ENCODE measurements around the gene SYNM. TPM values are rescaled to one million over a fixed set of nuclear protein-coding genes. Genes with fewer than 3 reads are reported as not detected.

The SYNM gene
- total RNA-seq, 1 experiment from 2014 or later, result 9.9 TPM

GRCh38 chr15:99140590-99140989 is 35.7 kb downstream of the SYNM start:
- no peaks in the 10 kb centered on the region for H3K27me3 ChIP-seq (ENCODE audit: low read length)
- CTCF ChIA-PET, result no interaction called here
- no TSS peak for BruUV-seq (replicated peaks)

GRCh38 chr15:99141943-99142342 is 37.1 kb downstream of the SYNM start:
- DNase-seq, result no peak
- CTCF ChIA-PET, result no interaction called here
- H3K4me2 ChIP-seq (ENCODE audit: low read length), result no peak overlapping the region
- no peaks in the 10 kb centered on the region for H3K4me1 ChIP-seq (ENCODE audit: insufficient read depth, low read length)
- no TSS peak for BruUV-seq (replicated peaks)
- H3K27ac ChIP-seq (ENCODE audit: low read length), result no peak overlapping the region
- H3K4me3 ChIP-seq (ENCODE audit: low read length), result no peak overlapping the region
- TF ChIP-seq EZH2phosphoT487 (IDR thresholded peaks at IDR 0.05; ENCODE audit: borderline replicate concordance, low read length) (no peak), EZH2 (IDR thresholded peaks at IDR 0.05; ENCODE audit: low read length, unreplicated experiment) (no peak), CTCF (conservative IDR thresholded peaks at IDR 0.05; ENCODE audit: low read depth, low read length) (no peak)
- POLR2A ChIA-PET (ENCODE audit: unreplicated experiment), result no interaction called here
- no peaks in the 10 kb centered on the region for H3K9me3 ChIP-seq (ENCODE audit: low read length)
- H3F3A ChIP-seq (ENCODE audit: low read length, unreplicated experiment), result no peaks in the 10 kb centered on the region
- H3K79me2 ChIP-seq (ENCODE audit: low read length), result no peaks in the 10 kb centered on the region
- intact Hi-C loops (cut with micrococcal nuclease), result no loop called here
- ATAC-seq, result no peak
- no peaks in the 10 kb centered on the region for H3K27me3 ChIP-seq (ENCODE audit: low read length)
- no peak overlapping the region for H2AFZ ChIP-seq (ENCODE audit: low read length)
- H3K9ac ChIP-seq (ENCODE audit: low read length), result no peak overlapping the region
- H3K36me3 ChIP-seq (ENCODE audit: low read depth, low read length), result no peaks in the 10 kb centered on the region; the same call in 1 of the 2 replicates
- no peaks in the 10 kb centered on the region for H4K20me1 ChIP-seq (ENCODE audit: low read length)
- no peaks in the 10 kb centered on the region for H3K9me2 ChIP-seq (replicated peaks; ENCODE audit: low read length)

More at GRCh38 chr15:99140590-99140989, 35.7 kb downstream of the SYNM start:
- H4K20me1 ChIP-seq (ENCODE audit: low read length), result no peaks in the 10 kb centered on the region
- intact Hi-C loops (cut with micrococcal nuclease), result no loop called here
- H3K9me2 ChIP-seq (replicated peaks; ENCODE audit: low read length), result no peaks in the 10 kb centered on the region
- no peaks in the 10 kb centered on the region for H3F3A ChIP-seq (ENCODE audit: low read length, unreplicated experiment)
- TF ChIP-seq EZH2 (IDR thresholded peaks at IDR 0.05; ENCODE audit: low read length, unreplicated experiment) (no peak), EZH2phosphoT487 (IDR thresholded peaks at IDR 0.05; ENCODE audit: borderline replicate concordance, low read length) (no peak), CTCF (conservative IDR thresholded peaks at IDR 0.05; ENCODE audit: low read depth, low read length) (no peak)
- no peak overlapping the region for H3K27ac ChIP-seq (ENCODE audit: low read length)
- H3K9me3 ChIP-seq (ENCODE audit: low read length), result no peaks in the 10 kb centered on the region
- no peaks in the 10 kb centered on the region for H3K79me2 ChIP-seq (ENCODE audit: low read length)
- DNase-seq, result no peak
- peaks cover 3% of the 10 kb centered on the region for H3K4me1 ChIP-seq (ENCODE audit: insufficient read depth, low read length)
- no peak overlapping the region for H3K4me2 ChIP-seq (ENCODE audit: low read length)
- H3K9ac ChIP-seq (ENCODE audit: low read length), result no peak overlapping the region
- H3K36me3 ChIP-seq (ENCODE audit: low read depth, low read length), result no peaks in the 10 kb centered on the region; the same call in 1 of the 2 replicates
- no peak overlapping the region for H3K4me3 ChIP-seq (ENCODE audit: low read length)
- no peak for ATAC-seq
- H2AFZ ChIP-seq (ENCODE audit: low read length), result no peak overlapping the region
- POLR2A ChIA-PET (ENCODE audit: unreplicated experiment), result no interaction called here

- ChIA-PET POLR2A (ENCODE audit: unreplicated experiment) (no interaction called here), CTCF (no interaction called here)
- Histone ChIP-seq H3K4me3 (ENCODE audit: low read length) (no peak overlapping the region), H3K79me2 (ENCODE audit: low read length) (no peaks in the 10 kb centered on the region), H3K9me3 (ENCODE audit: low read length) (no peaks in the 10 kb centered on the region), H3K27ac (ENCODE audit: low read length) (no peak overlapping the region), H3F3A (ENCODE audit: low read length, unreplicated experiment) (no peaks in the 10 kb centered on the region), H2AFZ (ENCODE audit: low read length) (no peak overlapping the region), H3K4me1 (ENCODE audit: insufficient read depth, low read length) (no peaks in the 10 kb centered on the region), H3K9me2 (replicated peaks; ENCODE audit: low read length) (no peaks in the 10 kb centered on the region), H3K9ac (ENCODE audit: low read length) (no peak overlapping the region), H3K27me3 (ENCODE audit: low read length) (no peaks in the 10 kb centered on the region), H4K20me1 (ENCODE audit: low read length) (no peaks in the 10 kb centered on the region), H3K36me3 (ENCODE audit: low read depth, low read length) (no peaks in the 10 kb centered on the region; the same call in 1 of the 2 replicates), H3K4me2 (ENCODE audit: low read length) (no peak overlapping the region)
- no peak for TF ChIP-seq CTCF (conservative IDR thresholded peaks at IDR 0.05; ENCODE audit: low read depth, low read length)
- TF ChIP-seq EZH2 (IDR thresholded peaks at IDR 0.05; ENCODE audit: low read length, unreplicated experiment), result no peak
- TF ChIP-seq EZH2phosphoT487 (IDR thresholded peaks at IDR 0.05; ENCODE audit: borderline replicate concordance, low read length), result no peak
- intact Hi-C loops (cut with micrococcal nuclease), result no loop called here
- ATAC-seq, result no peak
- no TSS peak for BruUV-seq (replicated peaks)
- no peak for DNase-seq
Measured at GRCh38 chr15:99142562-99142961, 37.7 kb downstream of the SYNM start.
